OCI-LY3 (cell line): ENCODE measurements around the gene LILRB1.
A peak's percentile ranks its signal among the peaks of the same experiment; 100 is the strongest.

Experiments
- H2AFZ ChIP-seq: fragments of 200-600, 300-600 bp; shearing (Covaris generic); 2 replicates; pipeline ENCODE4 v1.6.0; 2014; ENCODE audit warnings: antibody characterized with exemption, low read depth, low read length
- H3K27ac ChIP-seq: fragments of 200-600, 300-600 bp; sonication (generic); 2 replicates; pipeline ENCODE4 v1.5.1; 2014; ENCODE audit warnings: mild to moderate bottlenecking, low read length, moderate library complexity, mixed read lengths
- H3K27me3 ChIP-seq: fragments of 200-600, 300-600 bp; sonication (generic); 2 replicates; pipeline ENCODE4 v1.6.1; 2014; ENCODE audit warnings: low read depth, low read length, mixed read lengths
- H3K36me3 ChIP-seq: fragments of 200-600, 300-600 bp; sonication (generic); replicated peaks from 2 replicates; pipeline ENCODE3; 2014; ENCODE audit warnings: low read depth, low read length, mixed read lengths
- H3K4me1 ChIP-seq: fragments of 300-600, 200-600 bp; sonication (generic); 2 replicates; pipeline ENCODE4 v1.6.1; 2014; ENCODE audit warnings: low read length, mixed read lengths
- H3K4me2 ChIP-seq: fragments of 200-600, 300-600 bp; sonication (generic); 2 replicates; pipeline ENCODE4 v1.6.1; 2014; ENCODE audit warnings: low read length, mixed read lengths
- H3K4me3 ChIP-seq: fragments of 300-600, 200-600 bp; sonication (generic); 2 replicates; pipeline ENCODE4 v1.5.1; 2014; ENCODE audit warnings: antibody characterized with exemption, mild to moderate bottlenecking, low read length, moderate library complexity
- H3K79me2 ChIP-seq: fragments of 300-600, 200-600 bp; shearing (Covaris generic); 2 replicates; pipeline ENCODE4 v1.6.1; 2014; ENCODE audit warnings: mild to moderate bottlenecking, low read length, mixed read lengths
- H3K9ac ChIP-seq: fragments of 300-600, 200-600 bp; shearing (Covaris generic); 2 replicates; pipeline ENCODE4 v1.6.0; 2014; ENCODE audit warnings: mild to moderate bottlenecking, low read length, moderate library complexity
- H3K9me3 ChIP-seq: fragments of 200-600, 300-600 bp; shearing (Covaris generic); 2 replicates; pipeline ENCODE4 v1.6.1; 2014; ENCODE audit warnings: low read length, mixed read lengths; ENCODE audit not compliant: insufficient read depth
- H4K20me1 ChIP-seq: fragments of 200-600, 300-600 bp; sonication (generic); 2 replicates; pipeline ENCODE4 v1.6.1; 2016; ENCODE audit warnings: low read length, mixed read lengths; ENCODE audit not compliant: insufficient read depth
- CTCF ChIP-seq: fragments of 200-600, 300-600 bp; sonication (generic); IDR thresholded peaks from 2 replicates; pipeline ENCODE4 v1.5.1; 2014; ENCODE audit warnings: antibody characterized with exemption, low read length, low read depth
- EZH2phosphoT487 ChIP-seq: fragments of 200-600 bp; shearing (Covaris generic); IDR thresholded peaks from 2 replicates; pipeline ENCODE4 v1.6.1; 2018; ENCODE audit warnings: antibody characterized with exemption, mixed run types, low read depth

The LILRB1 gene

GRCh38 chr19:54606891-54607784, 23.1 kb upstream of the LILRB1 start:
- Histone ChIP-seq H3K9me3 (peaks cover 31% of the 10 kb centered on the region), H3K9ac (peak overlapping the region; percentile 43; the same call in 1 of the 2 replicates), H3K4me2 (peak overlapping the region; percentile 59), H3K4me1 (peaks cover 35% of the 10 kb centered on the region), H3K27ac (peak overlapping the region; percentile 85), H3K4me3 (peak overlapping the region; percentile 49), H3K36me3 (peaks cover 12% of the 10 kb centered on the region), H3K79me2 (no peaks in the 10 kb centered on the region), H2AFZ (no peak overlapping the region), H4K20me1 (no peaks in the 10 kb centered on the region), H3K27me3 (peaks cover under 1% of the 10 kb centered on the region; the same call in 1 of the 2 replicates)
- TF ChIP-seq EZH2phosphoT487, result no peak
- TF ChIP-seq CTCF, result no peak

GRCh38 chr19:54607785-54608150, 22.5 kb upstream of the LILRB1 start:
- no peaks in the 10 kb centered on the region for H3K79me2 ChIP-seq
- TF ChIP-seq CTCF, result no peak
- no peak for TF ChIP-seq EZH2phosphoT487
- H3K27ac ChIP-seq, result peak overlapping the region; percentile 85
- peaks cover 12% of the 10 kb centered on the region for H3K36me3 ChIP-seq
- no peak overlapping the region for H3K4me3 ChIP-seq
- H4K20me1 ChIP-seq, result no peaks in the 10 kb centered on the region
- H3K9ac ChIP-seq, result peak overlapping the region; percentile 43; the same call in 1 of the 2 replicates
- no peak overlapping the region for H2AFZ ChIP-seq
- peaks cover 31% of the 10 kb centered on the region for H3K9me3 ChIP-seq
- H3K27me3 ChIP-seq, result no peaks in the 10 kb centered on the region
- peak overlapping the region; percentile 59 for H3K4me2 ChIP-seq
- H3K4me1 ChIP-seq, result peaks cover 42% of the 10 kb centered on the region

GRCh38 chr19:54608205-54608604, 22.1 kb upstream of the LILRB1 start:
- Histone ChIP-seq H3K4me3 (no peak overlapping the region), H3K27me3 (no peaks in the 10 kb centered on the region), H3K4me2 (no peak overlapping the region), H4K20me1 (no peaks in the 10 kb centered on the region), H3K27ac (peak overlapping the region; percentile 85), H3K9me3 (peaks cover 31% of the 10 kb centered on the region), H3K36me3 (peaks cover 12% of the 10 kb centered on the region), H2AFZ (no peak overlapping the region), H3K9ac (no peak overlapping the region), H3K79me2 (no peaks in the 10 kb centered on the region), H3K4me1 (peaks cover 43% of the 10 kb centered on the region)
- TF ChIP-seq EZH2phosphoT487 (no peak), CTCF (no peak)

GRCh38 chr19:54608792-54609191, 21.5 kb upstream of the LILRB1 start:
- Histone ChIP-seq H4K20me1 (no peaks in the 10 kb centered on the region), H3K4me3 (no peak overlapping the region), H2AFZ (no peak overlapping the region), H3K36me3 (peaks cover 12% of the 10 kb centered on the region), H3K79me2 (no peaks in the 10 kb centered on the region), H3K9ac (no peak overlapping the region), H3K9me3 (peaks cover 31% of the 10 kb centered on the region), H3K4me1 (peaks cover 43% of the 10 kb centered on the region), H3K27me3 (no peaks in the 10 kb centered on the region), H3K27ac (no peak overlapping the region), H3K4me2 (no peak overlapping the region)
- TF ChIP-seq EZH2phosphoT487, result no peak
- TF ChIP-seq CTCF, result no peak
